Fibroblast of mammary gland (primary cell): ENCODE measurements around the gene CPEB1.

Experiments
- DNase-seq: peaks from one replicate; pipeline ENCODE4 v3.0.0-alpha.2; 2010; ENCODE audit warnings: low read depth
- H3K4me3 ChIP-seq: 2 replicates; pipeline ENCODE4 v1.5.1; 2011; ENCODE audit warnings: low read depth, mild to moderate bottlenecking, low read length, moderate library complexity; ENCODE audit not compliant: control insufficient read depth
- TF ChIP-seq, protein P1 (sequence below): conservative IDR thresholded peaks from 2 replicates; pipeline ENCODE4 v1.5.1; 2011; ENCODE audit warnings: low read depth, low read length, inconsistent platforms; ENCODE audit not compliant: control insufficient read depth, insufficient read depth

The CPEB1 gene

DNA sequence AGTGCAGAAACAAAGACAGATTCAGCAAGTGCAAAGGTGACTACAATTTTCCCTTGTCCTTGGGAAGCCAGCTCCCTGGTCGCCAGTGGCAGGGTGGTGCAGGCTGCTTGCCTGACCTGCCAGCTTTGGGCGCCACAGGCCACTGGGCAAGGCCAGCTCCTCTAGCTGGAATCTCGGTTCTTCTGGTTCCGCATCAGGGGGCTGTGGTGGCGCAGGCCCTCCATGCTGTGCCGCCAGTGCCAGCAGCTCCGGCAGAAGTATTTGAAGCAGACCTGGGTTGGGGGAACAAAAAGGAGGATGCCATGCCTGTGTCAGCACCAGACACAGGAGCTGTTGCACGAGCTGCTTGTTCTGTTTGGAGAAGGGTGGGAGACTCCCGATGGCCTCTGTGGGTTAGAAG is 102.7 kb downstream of the CPEB1 start:
- TF ChIP-seq, protein P1, sequence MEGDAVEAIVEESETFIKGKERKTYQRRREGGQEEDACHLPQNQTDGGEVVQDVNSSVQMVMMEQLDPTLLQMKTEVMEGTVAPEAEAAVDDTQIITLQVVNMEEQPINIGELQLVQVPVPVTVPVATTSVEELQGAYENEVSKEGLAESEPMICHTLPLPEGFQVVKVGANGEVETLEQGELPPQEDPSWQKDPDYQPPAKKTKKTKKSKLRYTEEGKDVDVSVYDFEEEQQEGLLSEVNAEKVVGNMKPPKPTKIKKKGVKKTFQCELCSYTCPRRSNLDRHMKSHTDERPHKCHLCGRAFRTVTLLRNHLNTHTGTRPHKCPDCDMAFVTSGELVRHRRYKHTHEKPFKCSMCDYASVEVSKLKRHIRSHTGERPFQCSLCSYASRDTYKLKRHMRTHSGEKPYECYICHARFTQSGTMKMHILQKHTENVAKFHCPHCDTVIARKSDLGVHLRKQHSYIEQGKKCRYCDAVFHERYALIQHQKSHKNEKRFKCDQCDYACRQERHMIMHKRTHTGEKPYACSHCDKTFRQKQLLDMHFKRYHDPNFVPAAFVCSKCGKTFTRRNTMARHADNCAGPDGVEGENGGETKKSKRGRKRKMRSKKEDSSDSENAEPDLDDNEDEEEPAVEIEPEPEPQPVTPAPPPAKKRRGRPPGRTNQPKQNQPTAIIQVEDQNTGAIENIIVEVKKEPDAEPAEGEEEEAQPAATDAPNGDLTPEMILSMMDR: no peak
- no peak overlapping the region for H3K4me3 ChIP-seq
- DNase-seq: no peak

DNA sequence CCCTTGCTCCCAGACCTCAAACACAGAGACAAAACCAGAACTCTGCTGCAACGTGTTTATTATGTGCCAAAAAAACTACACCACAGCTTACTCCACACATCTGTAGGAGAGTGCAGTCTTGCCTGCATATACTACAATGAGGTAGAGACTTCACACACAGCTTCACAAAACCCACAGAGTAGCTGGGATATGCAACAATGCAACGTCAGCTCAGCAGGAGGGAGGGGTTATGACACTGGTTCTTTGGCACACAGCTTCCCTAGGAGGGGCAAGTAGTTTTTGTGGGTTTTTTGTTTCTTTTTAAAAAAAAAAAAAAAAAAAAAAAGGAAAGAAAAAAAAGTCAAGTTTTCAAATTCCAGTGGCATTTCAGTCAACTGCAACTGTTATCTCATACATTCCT is 104.0 kb downstream of the CPEB1 start:
- H3K4me3 ChIP-seq: no peak overlapping the region
- DNase-seq: peak; percentile 85
- TF ChIP-seq, protein P1: no peak

DNA sequence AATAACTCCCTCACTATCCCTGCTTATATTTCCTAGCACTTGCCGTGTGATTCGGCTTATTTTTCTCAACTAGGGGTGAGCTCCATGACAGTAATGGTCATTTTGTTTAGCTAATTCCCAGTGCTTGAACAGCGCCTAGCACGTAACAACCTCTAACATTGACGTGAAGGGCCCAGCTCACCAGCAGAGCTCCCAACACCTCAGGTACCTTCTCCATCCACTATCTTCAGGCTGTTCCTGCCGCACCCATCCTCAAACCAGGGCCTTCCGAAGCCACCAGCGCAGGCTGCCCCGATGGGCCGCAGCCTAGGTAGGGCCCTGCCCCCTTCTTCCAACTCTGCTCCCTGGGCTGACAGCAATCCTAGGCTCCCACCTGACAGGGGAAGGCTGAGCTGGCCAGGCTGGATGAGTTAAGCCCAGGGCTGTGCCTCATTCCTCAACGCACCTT is 106.2 kb downstream of the CPEB1 start:
- peak overlapping the region; percentile 99 for H3K4me3 ChIP-seq
- TF ChIP-seq, protein P1: no peak
- peak; percentile 40 for DNase-seq

DNA sequence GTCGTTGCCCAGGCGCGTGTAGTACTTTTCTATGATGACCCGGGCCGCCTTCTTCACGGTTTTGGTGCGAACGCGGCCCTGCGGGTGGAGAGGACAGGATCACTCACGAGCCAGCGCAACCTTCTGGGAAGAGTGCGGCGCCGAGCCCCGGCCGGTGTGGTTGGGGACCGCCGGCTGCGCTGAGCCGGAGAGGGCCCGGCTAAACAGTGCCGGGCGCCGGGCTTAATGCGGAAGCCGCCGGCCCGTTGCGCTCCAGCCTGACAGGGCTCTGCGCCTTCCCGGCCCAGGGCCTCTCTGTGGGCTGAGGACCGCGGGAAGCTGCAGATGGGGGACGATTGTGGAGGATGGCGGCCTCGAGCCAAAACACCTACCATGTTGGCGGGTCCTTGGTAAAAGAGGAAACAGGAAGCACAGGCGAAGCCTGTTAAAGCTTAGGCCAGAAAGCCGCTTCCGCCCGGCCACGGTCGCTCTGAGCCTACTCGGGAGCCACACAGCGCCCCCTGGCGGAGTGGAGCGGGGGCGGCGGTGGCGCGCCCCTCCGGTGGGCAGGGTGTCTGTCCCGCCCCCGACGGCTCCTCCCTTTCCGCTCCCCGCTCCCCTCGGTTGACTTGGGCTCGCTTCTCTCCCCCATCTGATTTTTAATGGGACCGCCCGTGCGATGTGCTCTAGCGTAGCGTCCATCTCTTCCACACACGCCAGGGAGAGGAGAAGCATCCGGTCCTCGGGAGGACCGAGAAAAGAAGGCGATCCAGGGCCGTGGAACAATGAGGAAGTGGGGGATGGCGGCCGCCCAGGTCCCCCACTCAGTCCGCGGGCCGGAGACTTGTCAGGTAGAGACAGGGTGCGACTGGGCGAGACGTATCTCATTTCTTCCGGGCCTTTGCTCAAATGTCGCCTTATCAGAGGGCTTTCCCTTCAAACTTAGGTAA is 106.8 kb downstream of the CPEB1 start, which contains the start of gene RPS17:
Gene RPS17 (minus strand): TSS at position 403 of the 929 bp plus-strand sequence. CDS start 29 bp downstream, at position 374.
- DNase-seq: peak; percentile 94
- TF ChIP-seq, protein P1: peak; percentile 74
- peak within 1 kb of the TSS; percentile 99 for H3K4me3 ChIP-seq

DNA sequence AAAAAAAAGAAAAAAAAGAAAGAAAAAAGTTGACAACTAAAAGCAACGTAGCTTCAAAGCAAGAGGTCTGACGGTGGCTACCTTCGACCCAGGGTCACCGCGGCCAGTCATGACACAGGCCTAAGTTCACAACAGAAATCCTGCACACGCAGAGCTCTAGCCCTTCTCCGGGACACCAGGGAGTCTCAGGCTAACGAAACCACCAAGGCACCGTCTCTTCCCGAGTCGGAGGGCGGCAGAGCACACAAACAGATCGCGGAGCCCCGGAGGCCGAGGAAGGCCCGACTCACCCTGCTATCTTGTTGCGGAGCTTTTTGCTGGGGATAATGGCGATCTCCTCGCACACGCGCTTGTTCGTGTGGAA is 107.5 kb downstream of the CPEB1 start:
- DNase-seq: no peak
- TF ChIP-seq, protein P1: no peak
- peak overlapping the region; percentile 99 for H3K4me3 ChIP-seq

DNA sequence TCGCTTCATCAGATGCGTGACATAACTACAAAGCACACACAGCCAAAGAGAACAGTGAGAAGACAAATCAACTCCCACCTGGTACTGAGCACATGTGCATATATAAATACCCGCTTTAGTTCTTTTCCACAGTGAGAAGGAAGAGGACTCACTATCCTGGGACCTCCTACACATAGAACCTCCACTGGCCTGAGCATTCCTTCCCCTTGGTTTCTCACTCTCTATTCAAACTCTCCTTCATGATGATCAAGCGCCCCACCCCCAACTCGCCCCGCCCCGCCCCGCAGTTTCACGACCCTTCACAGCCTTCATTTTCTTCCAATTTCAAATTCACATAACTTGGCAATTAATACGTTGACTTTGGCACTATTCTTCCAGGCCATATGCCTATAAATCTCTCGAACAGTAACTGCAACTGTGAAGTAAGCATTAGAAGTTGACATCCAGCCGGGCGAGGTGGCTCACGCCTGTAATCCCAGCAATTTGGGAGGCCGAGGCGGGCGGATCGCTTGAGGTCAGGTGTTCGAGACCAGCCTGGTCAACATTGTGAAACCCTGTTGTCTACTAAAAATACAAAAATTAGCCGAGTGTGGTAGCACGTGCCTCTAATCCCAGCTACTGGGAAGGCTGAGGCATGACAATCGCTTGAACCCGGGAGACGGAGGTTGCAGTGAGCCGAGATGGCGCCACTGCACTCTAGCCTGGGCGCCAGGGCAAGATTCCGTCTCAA is 108.0 kb downstream of the CPEB1 start:
- TF ChIP-seq, protein P1: no peak
- peak; percentile 38 for DNase-seq

More for the DNA sequence above, 108.0 kb downstream of the CPEB1 start:
- H3K4me3 ChIP-seq: peak overlapping the region; percentile 99
